WTC11 (cell line): ENCODE results near the gene KRT6A. TPM values are rescaled to one million over a fixed set of nuclear protein-coding genes. Genes with fewer than 3 reads are reported as not detected.

Source experiments
- ATAC-seq: fragments of 200-7000 bp; cut with Tn5 transposase; 2 replicates; pipeline ENCODE4 v1.10.0; 2021; ENCODE audit warnings: mild to moderate bottlenecking, moderate library complexity
- CTCF ChIA-PET: fragments of 300-600 bp; sonication (Branson Sonifier 250); formaldehyde crosslinking; loops from one replicate; lab custom pipeline; 2021; ENCODE audit warnings: antibody characterized with exemption; lab: Charles Lee
- POLR2A ChIA-PET: fragments of 350-600 bp; sonication (Branson Sonifier 250); formaldehyde crosslinking; loops from one replicate; lab custom pipeline; 2021; ENCODE audit warnings: antibody characterized with exemption; lab: Charles Lee
- DNase-seq: peaks from one replicate; pipeline ENCODE4 v3.0.0; 2021; ENCODE audit warnings: low spot score
- H3K27ac Mint-ChIP-seq: 2 replicates; pipeline ENCODE4 v1.8.0; 2021; ENCODE audit warnings: mixed read lengths
- H3K27me3 Mint-ChIP-seq: 2 replicates; pipeline ENCODE4 v1.8.0; 2021; ENCODE audit warnings: low read depth, mild to moderate bottlenecking, moderate library complexity, mixed read lengths
- H3K36me3 Mint-ChIP-seq: 2 replicates; pipeline ENCODE4 v1.8.0; 2021; ENCODE audit warnings: mixed read lengths
- H3K4me1 Mint-ChIP-seq: 2 replicates; pipeline ENCODE4 v1.8.0; 2022; ENCODE audit warnings: mixed read lengths
- H3K4me3 Mint-ChIP-seq: 2 replicates; pipeline ENCODE4 v1.8.0; 2021; ENCODE audit warnings: mild to moderate bottlenecking, moderate library complexity, mixed read lengths
- H3K9me3 Mint-ChIP-seq: 2 replicates; pipeline ENCODE4 v1.8.0; 2021; ENCODE audit warnings: mixed read lengths
- ATF1 ChIP-seq: sonication (generic); formaldehyde crosslinking; IDR thresholded peaks from 2 replicates; pipeline ENCODE4 v1.8.1; 2023; ENCODE audit warnings: mild to moderate bottlenecking, moderate library complexity, missing genetic modification reagents
- CDX4 ChIP-seq: fragments of 250-450 bp; sonication (Bioruptor Pico); IDR thresholded peaks from 2 replicates; pipeline ENCODE4 v1.9.0; 2021; ENCODE audit warnings: moderate library complexity, mild to moderate bottlenecking, inconsistent platforms, borderline replicate concordance
- CREB1 ChIP-seq: sonication (generic); formaldehyde crosslinking; IDR thresholded peaks from 2 replicates; pipeline ENCODE4 v1.8.0; 2023; ENCODE audit warnings: mild to moderate bottlenecking, missing genetic modification reagents
- E2F1 ChIP-seq: sonication (generic); formaldehyde crosslinking; IDR thresholded peaks from 2 replicates; pipeline ENCODE4 v1.8.0; 2022; ENCODE audit warnings: mild to moderate bottlenecking, missing genetic modification reagents
- EMX1 ChIP-seq: fragments of 250-450 bp; sonication (Bioruptor Pico); IDR thresholded peaks from 2 replicates; pipeline ENCODE4 v1.8.0; 2021; ENCODE audit warnings: mild to moderate bottlenecking
- ERG ChIP-seq: fragments of 250-450 bp; sonication (Bioruptor Pico); IDR thresholded peaks from 2 replicates; pipeline ENCODE4 v1.8.0; 2021; ENCODE audit warnings: mild to moderate bottlenecking
- FOXK1 ChIP-seq: sonication (generic); formaldehyde crosslinking; IDR thresholded peaks from 2 replicates; pipeline ENCODE4 v1.8.0; 2022; ENCODE audit warnings: mild to moderate bottlenecking, moderate library complexity, missing genetic modification reagents
- MYBL2 ChIP-seq: sonication (generic); formaldehyde crosslinking; IDR thresholded peaks from 2 replicates; pipeline ENCODE4 v1.8.1; 2023; ENCODE audit warnings: mild to moderate bottlenecking, moderate library complexity, missing genetic modification reagents
- NFE2L1 ChIP-seq: sonication (generic); formaldehyde crosslinking; IDR thresholded peaks from 2 replicates; pipeline ENCODE4 v1.8.1; 2023; ENCODE audit warnings: missing genetic modification reagents
- NFYB ChIP-seq: sonication (generic); formaldehyde crosslinking; conservative IDR thresholded peaks from 2 replicates; pipeline ENCODE4 v1.8.0; 2022; ENCODE audit warnings: low read depth, missing genetic modification reagents
- NR1H2 ChIP-seq: sonication (generic); formaldehyde crosslinking; IDR thresholded peaks from 2 replicates; pipeline ENCODE4 v1.9.0; 2021; ENCODE audit warnings: mild to moderate bottlenecking, moderate library complexity, missing genetic modification reagents
- OVOL2 ChIP-seq: fragments of 250-450 bp; sonication (Bioruptor Pico); IDR thresholded peaks from 2 replicates; pipeline ENCODE4 v1.9.0; 2021; ENCODE audit warnings: mild to moderate bottlenecking, borderline replicate concordance
- PRRX2 ChIP-seq: fragments of 250-450 bp; sonication (Bioruptor Pico); IDR thresholded peaks from 2 replicates; pipeline ENCODE4 v1.8.0; 2021; ENCODE audit warnings: mild to moderate bottlenecking
- SMAD3 ChIP-seq: sonication (generic); formaldehyde crosslinking; IDR thresholded peaks from 2 replicates; pipeline ENCODE4 v1.8.0; 2022; ENCODE audit warnings: missing genetic modification reagents, mild to moderate bottlenecking, borderline replicate concordance
- SP1 ChIP-seq: sonication (generic); formaldehyde crosslinking; conservative IDR thresholded peaks from 2 replicates; pipeline ENCODE4 v1.8.1; 2022; ENCODE audit warnings: missing genetic modification reagents
- TEAD4 ChIP-seq: sonication (generic); formaldehyde crosslinking; IDR thresholded peaks from 2 replicates; pipeline ENCODE4 v1.8.0; 2022; ENCODE audit warnings: mild to moderate bottlenecking, missing genetic modification reagents
- ZNF121 ChIP-seq: sonication (generic); formaldehyde crosslinking; IDR thresholded peaks from 2 replicates; pipeline ENCODE4 v1.8.0; 2023; ENCODE audit warnings: missing genetic modification reagents
- total RNA-seq: library from RNA; stranded (reverse); gene quantifications from 3 replicates; pipeline ENCODE4 v1.2.3, GENCODE V29; 2021
- TF ChIP-seq, protein P1 (sequence below): sonication (generic); formaldehyde crosslinking; IDR thresholded peaks from 2 replicates; pipeline ENCODE4 v1.8.1; 2022; ENCODE audit warnings: mild to moderate bottlenecking, missing genetic modification reagents, moderate library complexity, borderline replicate concordance
- TF ChIP-seq, protein P2 (sequence below): fragments of 250-450 bp; sonication (Bioruptor Pico); IDR thresholded peaks from 2 replicates; pipeline ENCODE4 v1.9.0; 2021; ENCODE audit warnings: mild to moderate bottlenecking
- TF ChIP-seq, protein P3 (sequence below): fragments of 200-600 bp; IDR thresholded peaks from 2 replicates; pipeline ENCODE4 v1.8.0; 2022; ENCODE audit warnings: antibody characterized with exemption
- TF ChIP-seq, protein P4 (sequence below): sonication (generic); formaldehyde crosslinking; IDR thresholded peaks from 2 replicates; pipeline ENCODE4 v1.8.1; 2022; ENCODE audit warnings: low read depth, mild to moderate bottlenecking, moderate library complexity, missing genetic modification reagents, borderline replicate concordance

The KRT6A gene
- total RNA-seq, 1 experiment from 2014 or later: not detected

GRCh38 chr12:52524898-52525591, 32.0 kb upstream of the KRT6A start:
- no peak overlapping the region for H3K27ac Mint-ChIP-seq
- no peak overlapping the region for H3K4me3 Mint-ChIP-seq
- DNase-seq: no peak
- CTCF ChIA-PET: no interaction called here
- peaks cover 7% of the 10 kb centered on the region for H3K4me1 Mint-ChIP-seq
- no peaks in the 10 kb centered on the region for H3K36me3 Mint-ChIP-seq
- no peak for ATAC-seq
- no peaks in the 10 kb centered on the region for H3K9me3 Mint-ChIP-seq
- H3K27me3 Mint-ChIP-seq: no peaks in the 10 kb centered on the region
- TF ChIP-seq, protein P1, sequence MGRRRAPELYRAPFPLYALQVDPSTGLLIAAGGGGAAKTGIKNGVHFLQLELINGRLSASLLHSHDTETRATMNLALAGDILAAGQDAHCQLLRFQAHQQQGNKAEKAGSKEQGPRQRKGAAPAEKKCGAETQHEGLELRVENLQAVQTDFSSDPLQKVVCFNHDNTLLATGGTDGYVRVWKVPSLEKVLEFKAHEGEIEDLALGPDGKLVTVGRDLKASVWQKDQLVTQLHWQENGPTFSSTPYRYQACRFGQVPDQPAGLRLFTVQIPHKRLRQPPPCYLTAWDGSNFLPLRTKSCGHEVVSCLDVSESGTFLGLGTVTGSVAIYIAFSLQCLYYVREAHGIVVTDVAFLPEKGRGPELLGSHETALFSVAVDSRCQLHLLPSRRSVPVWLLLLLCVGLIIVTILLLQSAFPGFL (CRISPR knock-in tag): no peak
- TF ChIP-seq CDX4 (CRISPR knock-in tag) (no peak), TEAD4 (CRISPR knock-in tag) (no peak), ZNF121 (CRISPR knock-in tag) (no peak), ERG (no peak), OVOL2 (CRISPR knock-in tag) (no peak), ATF1 (CRISPR knock-in tag) (no peak), NFE2L1 (CRISPR knock-in tag) (no peak), CREB1 (CRISPR knock-in tag) (no peak), NFYB (no peak), SMAD3 (CRISPR knock-in tag) (no peak), E2F1 (CRISPR knock-in tag) (no peak)
- TF ChIP-seq, protein P2, sequence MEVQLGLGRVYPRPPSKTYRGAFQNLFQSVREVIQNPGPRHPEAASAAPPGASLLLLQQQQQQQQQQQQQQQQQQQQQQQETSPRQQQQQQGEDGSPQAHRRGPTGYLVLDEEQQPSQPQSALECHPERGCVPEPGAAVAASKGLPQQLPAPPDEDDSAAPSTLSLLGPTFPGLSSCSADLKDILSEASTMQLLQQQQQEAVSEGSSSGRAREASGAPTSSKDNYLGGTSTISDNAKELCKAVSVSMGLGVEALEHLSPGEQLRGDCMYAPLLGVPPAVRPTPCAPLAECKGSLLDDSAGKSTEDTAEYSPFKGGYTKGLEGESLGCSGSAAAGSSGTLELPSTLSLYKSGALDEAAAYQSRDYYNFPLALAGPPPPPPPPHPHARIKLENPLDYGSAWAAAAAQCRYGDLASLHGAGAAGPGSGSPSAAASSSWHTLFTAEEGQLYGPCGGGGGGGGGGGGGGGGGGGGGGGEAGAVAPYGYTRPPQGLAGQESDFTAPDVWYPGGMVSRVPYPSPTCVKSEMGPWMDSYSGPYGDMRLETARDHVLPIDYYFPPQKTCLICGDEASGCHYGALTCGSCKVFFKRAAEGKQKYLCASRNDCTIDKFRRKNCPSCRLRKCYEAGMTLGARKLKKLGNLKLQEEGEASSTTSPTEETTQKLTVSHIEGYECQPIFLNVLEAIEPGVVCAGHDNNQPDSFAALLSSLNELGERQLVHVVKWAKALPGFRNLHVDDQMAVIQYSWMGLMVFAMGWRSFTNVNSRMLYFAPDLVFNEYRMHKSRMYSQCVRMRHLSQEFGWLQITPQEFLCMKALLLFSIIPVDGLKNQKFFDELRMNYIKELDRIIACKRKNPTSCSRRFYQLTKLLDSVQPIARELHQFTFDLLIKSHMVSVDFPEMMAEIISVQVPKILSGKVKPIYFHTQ (CRISPR knock-in tag): no peak
- POLR2A ChIA-PET: no interaction called here

GRCh38 chr12:52524241-52524897, 31.3 kb upstream of the KRT6A start:
- H3K4me1 Mint-ChIP-seq: peaks cover 7% of the 10 kb centered on the region
- POLR2A ChIA-PET: no interaction called here
- DNase-seq (no peak), ATAC-seq (no peak)
- H3K9me3 Mint-ChIP-seq: no peaks in the 10 kb centered on the region
- no peaks in the 10 kb centered on the region for H3K27me3 Mint-ChIP-seq
- H3K36me3 Mint-ChIP-seq: no peaks in the 10 kb centered on the region
- TF ChIP-seq, protein P3, sequence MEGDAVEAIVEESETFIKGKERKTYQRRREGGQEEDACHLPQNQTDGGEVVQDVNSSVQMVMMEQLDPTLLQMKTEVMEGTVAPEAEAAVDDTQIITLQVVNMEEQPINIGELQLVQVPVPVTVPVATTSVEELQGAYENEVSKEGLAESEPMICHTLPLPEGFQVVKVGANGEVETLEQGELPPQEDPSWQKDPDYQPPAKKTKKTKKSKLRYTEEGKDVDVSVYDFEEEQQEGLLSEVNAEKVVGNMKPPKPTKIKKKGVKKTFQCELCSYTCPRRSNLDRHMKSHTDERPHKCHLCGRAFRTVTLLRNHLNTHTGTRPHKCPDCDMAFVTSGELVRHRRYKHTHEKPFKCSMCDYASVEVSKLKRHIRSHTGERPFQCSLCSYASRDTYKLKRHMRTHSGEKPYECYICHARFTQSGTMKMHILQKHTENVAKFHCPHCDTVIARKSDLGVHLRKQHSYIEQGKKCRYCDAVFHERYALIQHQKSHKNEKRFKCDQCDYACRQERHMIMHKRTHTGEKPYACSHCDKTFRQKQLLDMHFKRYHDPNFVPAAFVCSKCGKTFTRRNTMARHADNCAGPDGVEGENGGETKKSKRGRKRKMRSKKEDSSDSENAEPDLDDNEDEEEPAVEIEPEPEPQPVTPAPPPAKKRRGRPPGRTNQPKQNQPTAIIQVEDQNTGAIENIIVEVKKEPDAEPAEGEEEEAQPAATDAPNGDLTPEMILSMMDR: no peak
- no peak for TF ChIP-seq NR1H2
- no peak for TF ChIP-seq PRRX2 (CRISPR knock-in tag)
- no peak for TF ChIP-seq CDX4 (CRISPR knock-in tag)
- no peak for TF ChIP-seq SMAD3 (CRISPR knock-in tag)
- TF ChIP-seq, protein P1 (CRISPR knock-in tag): no peak
- no peak for TF ChIP-seq FOXK1 (CRISPR knock-in tag)
- no peak for TF ChIP-seq SP1
- TF ChIP-seq EMX1 (CRISPR knock-in tag): no peak
- no peak for TF ChIP-seq MYBL2 (CRISPR knock-in tag)
- TF ChIP-seq, protein P4, sequence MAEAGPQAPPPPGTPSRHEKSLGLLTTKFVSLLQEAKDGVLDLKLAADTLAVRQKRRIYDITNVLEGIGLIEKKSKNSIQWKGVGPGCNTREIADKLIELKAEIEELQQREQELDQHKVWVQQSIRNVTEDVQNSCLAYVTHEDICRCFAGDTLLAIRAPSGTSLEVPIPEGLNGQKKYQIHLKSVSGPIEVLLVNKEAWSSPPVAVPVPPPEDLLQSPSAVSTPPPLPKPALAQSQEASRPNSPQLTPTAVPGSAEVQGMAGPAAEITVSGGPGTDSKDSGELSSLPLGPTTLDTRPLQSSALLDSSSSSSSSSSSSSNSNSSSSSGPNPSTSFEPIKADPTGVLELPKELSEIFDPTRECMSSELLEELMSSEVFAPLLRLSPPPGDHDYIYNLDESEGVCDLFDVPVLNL (CRISPR knock-in tag): no peak
- no peak overlapping the region for H3K27ac Mint-ChIP-seq
- no peak overlapping the region for H3K4me3 Mint-ChIP-seq
- CTCF ChIA-PET: no interaction called here
